ENCODE measurements around the gene ATAD3C.
"Not testable (repeated sequence)": the region's sequence is repeated elsewhere in the genome, so short reads cannot be mapped to it uniquely, and the experiment has no call there.

The ATAD3C gene

DNA sequence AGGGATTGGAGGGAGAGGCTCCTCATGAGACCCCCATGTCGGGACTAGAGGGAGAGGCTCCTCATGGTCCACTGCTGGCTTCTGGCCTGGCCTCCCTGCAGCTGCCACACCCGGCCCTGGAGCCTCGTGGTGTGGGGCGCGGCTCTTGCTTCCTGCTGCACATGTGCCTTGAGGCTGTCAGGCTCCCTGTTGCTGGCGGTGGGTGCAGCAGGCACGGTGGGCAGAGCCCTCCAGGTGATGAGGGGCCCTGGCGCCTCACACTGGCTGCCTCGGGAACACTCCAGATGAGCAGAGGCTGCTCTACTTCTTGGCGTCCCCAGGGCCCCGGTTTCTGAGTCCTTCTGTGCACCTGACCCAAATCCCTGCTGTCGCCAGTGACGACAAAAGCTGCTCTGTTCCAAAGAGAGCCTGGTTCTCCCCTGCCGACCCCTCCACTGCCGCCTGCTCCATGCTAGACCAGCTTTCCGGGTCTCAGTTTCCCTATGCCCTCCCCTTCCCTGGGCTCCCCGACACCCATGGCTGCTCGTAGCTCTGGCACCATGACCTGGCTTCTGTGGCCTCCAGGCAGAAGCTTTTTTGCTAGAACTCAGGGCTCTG is 12.3 kb downstream of the ATAD3C start:
- no peaks in the 10 kb centered on the region for H3K79me2 ChIP-seq (ENCODE audit: insufficient read depth, low read depth)
- H3K4me3 ChIP-seq (IDR thresholded peaks at IDR 0.05; ENCODE audit: insufficient read depth, low read depth, low read length): no peak overlapping the region
- no peak overlapping the region for H3K27ac ChIP-seq
- peaks cover 73% of the 10 kb centered on the region for H3K27me3 ChIP-seq (ENCODE audit: insufficient read depth, low read depth)
- no peak overlapping the region for H3K4me2 ChIP-seq
- no peaks in the 10 kb centered on the region for H4K20me1 ChIP-seq (ENCODE audit: insufficient read depth)
- TF ChIP-seq CTCF (conservative IDR thresholded peaks at IDR 0.05; ENCODE audit: low read depth, low read length): no peak
- no peak overlapping the region for H3K9ac ChIP-seq
- no peak overlapping the region for H2AFZ ChIP-seq (ENCODE audit: low read depth)
- no peaks in the 10 kb centered on the region for H3K36me3 ChIP-seq (ENCODE audit: insufficient read depth)
- no peaks in the 10 kb centered on the region for H3K4me1 ChIP-seq (ENCODE audit: low read depth, poor library complexity, severe bottlenecking)

- TF ChIP-seq CTCF (conservative IDR thresholded peaks at IDR 0.05; ENCODE audit: low read depth, low read length): no peak
- no peaks in the 10 kb centered on the region for H4K20me1 ChIP-seq (ENCODE audit: insufficient read depth)
- H3K27me3 ChIP-seq (ENCODE audit: insufficient read depth, low read depth): peaks cover 68% of the 10 kb centered on the region
- no peak overlapping the region for H2AFZ ChIP-seq (ENCODE audit: low read depth)
- H3K4me1 ChIP-seq (ENCODE audit: low read depth, poor library complexity, severe bottlenecking): no peaks in the 10 kb centered on the region
- H3K4me3 ChIP-seq (IDR thresholded peaks at IDR 0.05; ENCODE audit: insufficient read depth, low read depth, low read length): no peak overlapping the region
- H3K9ac ChIP-seq: no peak overlapping the region
- H3K27ac ChIP-seq: no peak overlapping the region
- no peaks in the 10 kb centered on the region for H3K79me2 ChIP-seq (ENCODE audit: insufficient read depth, low read depth)
- H3K4me2 ChIP-seq: no peak overlapping the region
- no peaks in the 10 kb centered on the region for H3K36me3 ChIP-seq (ENCODE audit: insufficient read depth)
Observed at GRCh38 chr1:1462318-1462966, 13.0 kb downstream of the ATAD3C start.

GRCh38 chr1:1463312-1463711 is 13.8 kb downstream of the ATAD3C start:
- TF ChIP-seq CTCF (conservative IDR thresholded peaks at IDR 0.05; ENCODE audit: low read depth, low read length): no peak
- Histone ChIP-seq H3K9ac (no peak overlapping the region), H3K36me3 (ENCODE audit: insufficient read depth) (no peaks in the 10 kb centered on the region), H2AFZ (ENCODE audit: low read depth) (no peak overlapping the region), H3K4me1 (ENCODE audit: low read depth, poor library complexity, severe bottlenecking) (no peaks in the 10 kb centered on the region), H3K79me2 (ENCODE audit: insufficient read depth, low read depth) (no peaks in the 10 kb centered on the region), H3K27ac (no peak overlapping the region), H3K4me2 (no peak overlapping the region), H3K27me3 (ENCODE audit: insufficient read depth, low read depth) (peaks cover 59% of the 10 kb centered on the region), H4K20me1 (ENCODE audit: insufficient read depth) (no peaks in the 10 kb centered on the region), H3K4me3 (IDR thresholded peaks at IDR 0.05; ENCODE audit: insufficient read depth, low read depth, low read length) (no peak overlapping the region)

DNA sequence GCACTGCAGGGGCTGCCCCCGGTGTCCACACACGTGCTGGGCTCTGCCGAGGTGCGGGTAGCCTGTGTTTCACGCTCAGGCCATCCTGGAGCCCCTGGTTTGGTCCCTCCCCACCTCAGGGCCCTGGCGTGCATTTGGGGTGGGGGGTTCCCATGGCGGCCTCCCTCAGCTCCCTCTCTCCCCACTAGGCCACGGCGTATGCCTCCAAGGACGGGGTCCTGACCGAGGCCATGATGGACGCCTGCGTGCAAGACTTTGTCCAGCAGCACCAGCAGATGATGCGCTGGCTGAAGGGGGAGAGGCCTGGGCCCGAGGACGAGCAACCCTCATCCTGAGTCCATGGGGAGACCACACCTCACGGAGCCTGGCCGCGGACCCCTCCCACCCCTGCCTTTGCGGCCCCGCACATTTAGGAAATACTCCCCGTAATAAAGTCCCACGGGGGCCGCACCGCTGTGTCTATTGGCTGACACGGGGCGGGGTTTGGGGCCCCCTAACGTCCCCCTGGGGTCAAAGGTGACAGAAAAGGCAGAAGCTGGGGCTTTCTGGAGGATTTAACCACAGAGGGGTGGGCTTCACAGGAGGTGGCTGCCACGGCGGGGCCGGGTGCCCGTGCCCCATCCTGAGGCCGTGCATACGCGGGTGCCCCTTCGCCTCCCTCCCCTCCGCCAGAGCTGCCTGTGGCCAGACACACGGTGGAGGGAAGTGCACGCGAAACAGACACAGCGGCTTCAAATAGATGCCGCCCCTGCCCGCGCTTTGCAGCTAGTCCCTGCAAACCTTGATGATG is 18.9 kb downstream of the ATAD3C start:
- not testable (repeated sequence) for H2AFZ ChIP-seq (ENCODE audit: low read depth); H3K27ac ChIP-seq; H3K36me3 ChIP-seq (ENCODE audit: insufficient read depth); H3K4me2 ChIP-seq; H3K4me3 ChIP-seq (IDR thresholded peaks at IDR 0.05; ENCODE audit: insufficient read depth, low read depth, low read length); H3K9ac ChIP-seq; H4K20me1 ChIP-seq (ENCODE audit: insufficient read depth)
- Histone ChIP-seq H3K4me1 (ENCODE audit: low read depth, poor library complexity, severe bottlenecking) (peaks cover 12% of the 10 kb centered on the region), H3K27me3 (ENCODE audit: insufficient read depth, low read depth) (peaks cover 22% of the 10 kb centered on the region; the same call in 1 of the 2 replicates), H3K79me2 (ENCODE audit: insufficient read depth, low read depth) (peaks cover 10% of the 10 kb centered on the region)
